Adrenal gland (tissue), 12 donors: ENCODE data around the gene PTBP3. TPM values are rescaled to one million over a fixed set of nuclear protein-coding genes. Genes with fewer than 3 reads are reported as not detected.

Source experiments
- DNase-seq, 7 donors: peaks; one replicate each; pipeline ENCODE4 v3.0.0-alpha.2; 2019 to 2020
- H3K27ac ChIP-seq, 5 donors: fragments of 200-600 bp; sonication (generic) in 4 of 5; 1 replicate in 3 of 5; 2 replicates in 2 of 5; pipeline versions ENCODE4 v1.5.1 to v1.8.0; 2016 to 2020; ENCODE audit warnings: mild to moderate bottlenecking in 1 of 5
- H3K27me3 ChIP-seq: fragments of 200-600 bp; 2 replicates; pipeline ENCODE4 v1.8.0; 2021
- H3K36me3 ChIP-seq, 2 donors: fragments of 200-600 bp; replicated peaks in 1 of 2; 1 replicate in 1 of 2; 2 replicates in 1 of 2; pipeline versions ENCODE4 v1.5.1 to v1.8.0; 2018 to 2022
- H3K4me1 ChIP-seq, 2 donors: fragments of 200-600 bp; replicated peaks in 1 of 2; 1 replicate in 1 of 2; 2 replicates in 1 of 2; pipeline versions ENCODE4 v1.5.1 to v1.8.0; 2018 to 2021
- H3K4me3 ChIP-seq, 4 donors: fragments of 200-600 bp; sonication (generic) in 3 of 4; one replicate each; pipeline ENCODE4 v1.5.1; 2016 to 2018
- H3K9me3 ChIP-seq, 3 donors: fragments of 200-600 bp; sonication (generic) in 1 of 3; replicated peaks in 1 of 3; 1 replicate in 2 of 3; 2 replicates in 1 of 3; pipeline versions ENCODE4 v1.5.1 to v1.8.0; 2016 to 2021
- CTCF ChIP-seq, 6 experiments: fragments of 450-650 bp in 4 of 6; fragments of 200-600 bp in 2 of 6; sonication (generic) in 1 of 6; IDR thresholded peaks; 1 replicate in 5 of 6; 2 replicates in 1 of 6; pipeline versions ENCODE4 v1.5.1 to v1.8.0; 2016 to 2021; ENCODE audit warnings: antibody characterized with exemption in 6 of 6, mild to moderate bottlenecking in 2 of 6, moderate library complexity in 1 of 6
- POLR2A ChIP-seq, 2 donors: fragments of 450-650 bp; IDR thresholded peaks; one replicate each; pipeline ENCODE4 v1.6.1; 2017; ENCODE audit warnings: antibody characterized with exemption in 2 of 2, mild to moderate bottlenecking in 2 of 2, moderate library complexity in 1 of 2
- WGBS, 4 donors: extraction: QIAGEN DNeasy Blood & Tissue Kit in 2 of 4; methylation state at CpG; one replicate each; pipeline versions ENCODE4 v1.1.5 to v1.1.7; 2013 to 2017; 5-methylcytosine and 5-hydroxymethylcytosine counted together
- intact Hi-C, 2 donors: fragments of 100-400 bp; cut with DNase I; formaldehyde crosslinking; loops; one replicate each; pipeline versions ENCODE4 v1.14.1 to v1.15.0; 2022 to 2023
- polyA plus RNA-seq, 3 donors: library from polyadenylated mRNA; stranded (reverse); fragments of 200-250 nt in 2 of 3; fragments of 350-450 nt in 1 of 3; fragmentation: Illumina TruSeq in 1 of 3; extraction: RNeasy Lipid Tissue Mini Kit (QIAGEN cat#74804) in 1 of 3; gene quantifications; one replicate each; pipeline ENCODE4 v1.2.3, GENCODE V29; 2013 to 2014
- total RNA-seq, 9 donors: library from RNA; depleted of rRNA in 4 of 9; stranded (reverse); fragments of >200 nt in 4 of 9; fragments of 120-200 nt in 1 of 9; fragmentation: NEBNext Ultra II Directional in 1 of 9; extraction: Animal tissue kit (Norgen Biotek cat#: 25700) in 1 of 9; gene quantifications; one replicate each; pipeline versions ENCODE4 v1.1.0 to v1.2.4, GENCODE V29; 2013 to 2023
- donor health status: healthy with polysubstance abuse.
- donor health status: Bipolar disorder and iron deficiency.
- donor health status: DM: yes; HTN: yes; CAD: no.
- donor health status: DM: no; HTN: no; CAD: no.
- donor health status: DM: no; HTN: no; CAD: no.
- donor health status: DM: yes; HTN: yes; CAD: no.

The PTBP3 gene
- total and polyA plus RNA-seq, 12 donors, result 4.4 to 56.6 (median 30.8) TPM

- H3K36me3 ChIP-seq, result no peaks in the 10 kb centered on the region
- no peak overlapping the region for H3K27ac ChIP-seq
- intact Hi-C loops, result no loop called here
- H3K27me3 ChIP-seq, result no peaks in the 10 kb centered on the region
- peaks cover 6 to 26% of the 10 kb centered on the region in 2 donors for H3K4me1 ChIP-seq
- H3K4me3 ChIP-seq, result no peak overlapping the region
- DNase-seq, result no peak
- 83 to 93% (median 86%) methylated on average over 4 of the region's 4 CpGs for WGBS, 4 donors
- H3K9me3 ChIP-seq, result no peaks in the 10 kb centered on the region
- TF ChIP-seq CTCF (IDR thresholded peaks at IDR 0.05), result no peak
- TF ChIP-seq POLR2A (IDR thresholded peaks at IDR 0.05), result no peak
These were observed 22.6 kb downstream of the PTBP3 start for GRCh38 chr9:112310826-112311225.

- Histone ChIP-seq H3K27ac (no peak overlapping the region), H3K27me3 (no peaks in the 10 kb centered on the region), H3K4me1 (peaks cover 6 to 16% of the 10 kb centered on the region in 2 donors), H3K9me3 (no peaks in the 10 kb centered on the region), H3K4me3 (no peak overlapping the region), H3K36me3 (no peaks in the 10 kb centered on the region)
- intact Hi-C loops, result no loop called here
- 79 to 92% (median 86%) methylated on average over 5 of the region's 5 CpGs for WGBS, 4 donors
- TF ChIP-seq POLR2A (IDR thresholded peaks at IDR 0.05) (no peak), CTCF (IDR thresholded peaks at IDR 0.05) (no peak)
- no peak for DNase-seq
These were observed 24.8 kb downstream of the PTBP3 start for GRCh38 chr9:112308588-112308987.

GRCh38 chr9:112301420-112301819, 32.0 kb downstream of the PTBP3 start:
- Histone ChIP-seq H3K27ac (no peak overlapping the region), H3K4me3 (no peak overlapping the region), H3K4me1 (peaks cover 5 to 14% of the 10 kb centered on the region in 2 donors), H3K27me3 (no peaks in the 10 kb centered on the region), H3K36me3 (no peaks in the 10 kb centered on the region), H3K9me3 (no peaks in the 10 kb centered on the region)
- intact Hi-C loops, result no loop called here
- TF ChIP-seq CTCF (IDR thresholded peaks at IDR 0.05) (no peak), POLR2A (IDR thresholded peaks at IDR 0.05) (no peak)
- DNase-seq, result no peak

GRCh38 chr9:112299514-112299913, 33.9 kb downstream of the PTBP3 start:
- Histone ChIP-seq H3K36me3 (no peaks in the 10 kb centered on the region), H3K4me3 (no peak overlapping the region), H3K27me3 (no peaks in the 10 kb centered on the region), H3K4me1 (peaks cover 5 to 10% of the 10 kb centered on the region in 2 donors), H3K9me3 (no peaks in the 10 kb centered on the region), H3K27ac (no peak overlapping the region)
- DNase-seq, result peak in 3 of 7 donors; percentile 15 to 38 (median 20)
- no peak for TF ChIP-seq POLR2A (IDR thresholded peaks at IDR 0.05)
- no peak for TF ChIP-seq CTCF (IDR thresholded peaks at IDR 0.05)
- intact Hi-C loops, result no loop called here
